Panc1 (cell line): ENCODE measurements around the gene GSDMA. TPM values are rescaled to one million over a fixed set of nuclear protein-coding genes. Genes with fewer than 3 reads are reported as not detected.

Experiments
- ATAC-seq: fragments of 200-7000 bp; cut with Tn5 transposase; 2 replicates; pipeline ENCODE4 v1.9.1; 2020; ENCODE audit warnings: mild to moderate bottlenecking, moderate library complexity
- BruUV-seq: library from RNA; stranded (reverse); fragments of 400-500 nt; replicated peaks from 2 replicates; lab custom pipeline; 2021; lab: Mats Ljungman, UMichigan
- CTCF ChIA-PET: fragments of 300-600 bp; sonication (Branson Sonifier 250); formaldehyde crosslinking; loops from one replicate; lab custom pipeline; 2022; ENCODE audit warnings: antibody characterized with exemption; lab: Charles Lee
- POLR2A ChIA-PET: fragments of 300-600 bp; sonication (Branson Sonifier 250); formaldehyde crosslinking; loops from one replicate; lab custom pipeline; 2022; ENCODE audit warnings: antibody characterized with exemption; lab: Charles Lee
- DNase-seq: peaks from one replicate; pipeline ENCODE4 v3.0.0-alpha.2; 2010; ENCODE audit warnings: low read depth, low spot score
- H3K27ac ChIP-seq: 2 replicates; pipeline ENCODE4 v1.5.1; 2011; ENCODE audit warnings: mild to moderate bottlenecking, low read length, inconsistent platforms
- H3K27me3 ChIP-seq: fragments of 200-500 bp; sonication (Bioruptor generic); 2 replicates; pipeline ENCODE4 v1.6.0; 2014; ENCODE audit warnings: low read length, inconsistent platforms; ENCODE audit not compliant: control insufficient read depth, insufficient read depth
- H3K36me3 ChIP-seq: fragments of 200-500 bp; sonication (Bioruptor generic); 2 replicates; pipeline ENCODE4 v1.5.1; 2014; ENCODE audit warnings: inconsistent platforms, mild to moderate bottlenecking, low read length, moderate library complexity; ENCODE audit not compliant: control insufficient read depth, insufficient read depth
- H3K4me1 ChIP-seq: 2 replicates; pipeline ENCODE4 v1.5.1; 2011; ENCODE audit warnings: inconsistent platforms, mild to moderate bottlenecking, low read length, moderate library complexity; ENCODE audit not compliant: control insufficient read depth, insufficient read depth
- H3K4me3 ChIP-seq, 2 experiments: 2 replicates each; pipeline ENCODE4 v1.5.1; 2011 to 2012; ENCODE audit warnings: low read depth in 2 of 2, low read length in 2 of 2, mild to moderate bottlenecking in 2 of 2, inconsistent platforms in 1 of 2, moderate library complexity in 1 of 2
- H3K9me3 ChIP-seq: fragments of 200-500 bp; sonication (Bioruptor generic); 2 replicates; pipeline ENCODE4 v1.5.1; 2014; ENCODE audit warnings: low read depth, mild to moderate bottlenecking, inconsistent platforms, low read length, moderate library complexity; ENCODE audit not compliant: control insufficient read depth, insufficient read depth
- POLR2AphosphoS5 ChIP-seq: IDR thresholded peaks from 2 replicates; pipeline ENCODE4 v1.6.1; 2012; ENCODE audit warnings: mild to moderate bottlenecking, low read depth, low read length, moderate library complexity
- REST ChIP-seq, 2 experiments: IDR thresholded peaks; 2 replicates each; pipeline ENCODE4 v1.6.1; 2011 to 2012; ENCODE audit warnings: low read depth in 2 of 2, control low read depth in 1 of 2, low read length in 1 of 2, mild to moderate bottlenecking in 1 of 2, moderate library complexity in 1 of 2; ENCODE audit not compliant: insufficient read depth in 1 of 2
- SIN3A ChIP-seq: IDR thresholded peaks from 2 replicates; pipeline ENCODE4 v1.6.1; 2012; ENCODE audit warnings: low read depth, mild to moderate bottlenecking, low read length, moderate library complexity, borderline replicate concordance; ENCODE audit not compliant: insufficient read depth
- TCF7L2 ChIP-seq: IDR thresholded peaks from 2 replicates; pipeline ENCODE4 v1.6.1; 2011; ENCODE audit warnings: mild to moderate bottlenecking, low read depth, low read length, inconsistent platforms
- in situ Hi-C: cut with HindIII; loops from 2 replicates; pipeline ENCODE4 v1.10.0; 2016; ENCODE audit warnings: low sequenced_read_pairs, low pct_unique_long_range_greater_than_20kb
- intact Hi-C: fragments of 100-400 bp; cut with micrococcal nuclease; formaldehyde crosslinking; loops from one replicate; pipeline ENCODE4 v1.10.0; 2022; ENCODE audit not compliant: unreplicated experiment
- total RNA-seq: library from RNA; stranded (reverse); gene quantifications from one replicate; pipeline ENCODE4 v1.2.1, GENCODE V29; 2021; ENCODE audit not compliant: unreplicated experiment
- TF ChIP-seq, protein P1 (sequence below): fragments of 450-650 bp; IDR thresholded peaks from 2 replicates; pipeline ENCODE4 v1.5.1; 2017; ENCODE audit warnings: mild to moderate bottlenecking

Gene GSDMA
- total RNA-seq, 1 experiment from 2014 or later: not detected

DNA sequence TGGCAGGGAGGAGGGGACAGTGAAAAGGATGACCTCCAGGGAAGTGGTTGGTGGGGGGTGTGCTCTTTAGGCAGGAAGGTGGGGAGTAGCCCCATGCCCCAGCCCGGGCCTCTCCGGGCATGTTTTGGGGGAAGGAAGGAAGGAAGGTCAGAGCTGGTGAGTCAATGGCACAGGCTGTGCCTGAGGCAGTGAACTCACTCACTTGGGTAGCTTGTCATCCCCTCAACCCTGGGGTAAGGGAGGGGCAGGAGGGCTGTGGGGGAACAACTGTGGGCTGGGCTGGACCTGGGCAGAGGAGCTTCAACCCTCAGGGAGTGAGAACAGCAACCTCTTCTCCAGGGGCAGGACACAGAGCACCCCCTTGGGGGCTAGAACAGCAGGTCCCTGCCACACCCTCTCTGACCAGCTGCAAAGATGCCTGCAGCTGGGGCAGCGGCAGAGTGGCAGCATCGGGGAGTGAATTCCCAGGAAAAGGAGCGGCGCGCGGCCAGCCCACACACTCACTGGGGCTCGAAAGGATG, 58.7 kb downstream of the GSDMA start:
- H3K27me3 ChIP-seq: no peaks in the 10 kb centered on the region
- TF ChIP-seq POLR2AphosphoS5 (no peak), TCF7L2 (no peak)
- no peaks in the 10 kb centered on the region for H3K9me3 ChIP-seq
- POLR2A ChIA-PET: interaction anchor here (0.6 to 1.3 kb wide), 2 partner anchors 13 to 91 kb away, joined by 4 read pairs; no protein-coding TSS in a partner anchor
- peak; percentile 78 for ATAC-seq
- H3K4me3 ChIP-seq: no peak overlapping the region
- in situ Hi-C loops: no loop called here
- no TSS peak for BruUV-seq
- no peak overlapping the region for H3K27ac ChIP-seq
- DNase-seq: no peak
- H3K4me1 ChIP-seq: peaks cover 12% of the 10 kb centered on the region
- CTCF ChIA-PET: interaction anchor here (0.7 to 1.5 kb wide), 5 partner anchors 9 to 266 kb away, joined by 3 to 5 read pairs (median 4); no protein-coding TSS in a partner anchor
- intact Hi-C loops: no loop called here
- H3K36me3 ChIP-seq: no peaks in the 10 kb centered on the region

- H3K4me1 ChIP-seq: peaks cover 12% of the 10 kb centered on the region
- CTCF ChIA-PET: interaction anchor here (0.6 to 1.5 kb wide), 5 partner anchors 11 to 100 kb away, joined by 3 to 8 read pairs (median 4); no protein-coding TSS in a partner anchor
Measured at GRCh38 chr17:40022497-40022896, 59.7 kb downstream of the GSDMA start.

More at GRCh38 chr17:40022497-40022896, 59.7 kb downstream of the GSDMA start:
- TF ChIP-seq TCF7L2: no peak
- no peak for TF ChIP-seq POLR2AphosphoS5
- TF ChIP-seq REST (IDR thresholded peaks at IDR 0.05; ENCODE audit: insufficient read depth in 1 of 2, low read depth in 2 of 2, low read length in 1 of 2): no peak
- TF ChIP-seq SIN3A: no peak
- TF ChIP-seq, protein P1, sequence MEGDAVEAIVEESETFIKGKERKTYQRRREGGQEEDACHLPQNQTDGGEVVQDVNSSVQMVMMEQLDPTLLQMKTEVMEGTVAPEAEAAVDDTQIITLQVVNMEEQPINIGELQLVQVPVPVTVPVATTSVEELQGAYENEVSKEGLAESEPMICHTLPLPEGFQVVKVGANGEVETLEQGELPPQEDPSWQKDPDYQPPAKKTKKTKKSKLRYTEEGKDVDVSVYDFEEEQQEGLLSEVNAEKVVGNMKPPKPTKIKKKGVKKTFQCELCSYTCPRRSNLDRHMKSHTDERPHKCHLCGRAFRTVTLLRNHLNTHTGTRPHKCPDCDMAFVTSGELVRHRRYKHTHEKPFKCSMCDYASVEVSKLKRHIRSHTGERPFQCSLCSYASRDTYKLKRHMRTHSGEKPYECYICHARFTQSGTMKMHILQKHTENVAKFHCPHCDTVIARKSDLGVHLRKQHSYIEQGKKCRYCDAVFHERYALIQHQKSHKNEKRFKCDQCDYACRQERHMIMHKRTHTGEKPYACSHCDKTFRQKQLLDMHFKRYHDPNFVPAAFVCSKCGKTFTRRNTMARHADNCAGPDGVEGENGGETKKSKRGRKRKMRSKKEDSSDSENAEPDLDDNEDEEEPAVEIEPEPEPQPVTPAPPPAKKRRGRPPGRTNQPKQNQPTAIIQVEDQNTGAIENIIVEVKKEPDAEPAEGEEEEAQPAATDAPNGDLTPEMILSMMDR: no peak
- H3K27ac ChIP-seq: no peak overlapping the region
- no peaks in the 10 kb centered on the region for H3K27me3 ChIP-seq
- POLR2A ChIA-PET: no interaction called here
- DNase-seq (no peak), ATAC-seq (no peak)
- BruUV-seq: no TSS peak
- H3K9me3 ChIP-seq: no peaks in the 10 kb centered on the region
- in situ Hi-C loops (no loop called here), intact Hi-C loops (no loop called here)
- no peaks in the 10 kb centered on the region for H3K36me3 ChIP-seq
- no peak overlapping the region for H3K4me3 ChIP-seq
